HG03354 (cell line): ENCODE measurements around the gene TCF20.

Source experiments
- ATAC-seq: cut with Tn5 transposase; IDR thresholded peaks from one replicate; pipeline ENCODE4 v1.9.1; 2021; ENCODE audit warnings: mild to moderate bottlenecking; ENCODE audit not compliant: unreplicated experiment, poor library complexity, severe bottlenecking

Gene TCF20

GRCh38 chr22:42283278-42284201 lies 13.1 kb upstream of the TCF20 start:
- no peak for ATAC-seq

GRCh38 chr22:42282943-42283277 lies 12.5 kb upstream of the TCF20 start:
- no peak for ATAC-seq

- ATAC-seq = no peak
These were observed 11.9 kb upstream of the TCF20 start for GRCh38 chr22:42282252-42282942.

GRCh38 chr22:42281706-42282251 lies 11.3 kb upstream of the TCF20 start:
- ATAC-seq = no peak

GRCh38 chr22:42281284-42281683 lies 10.8 kb upstream of the TCF20 start:
- no peak for ATAC-seq

- no peak for ATAC-seq
These were observed 10.4 kb upstream of the TCF20 start for GRCh38 chr22:42280836-42281235.

GRCh38 chr22:42280140-42280539 lies 9.7 kb upstream of the TCF20 start:
- ATAC-seq = no peak

GRCh38 chr22:42279425-42280020 lies 9.1 kb upstream of the TCF20 start:
- ATAC-seq = no peak

GRCh38 chr22:42277988-42278776 lies 7.7 kb upstream of the TCF20 start:
- ATAC-seq = no peak

GRCh38 chr22:42277232-42277753 lies 6.8 kb upstream of the TCF20 start:
- no peak for ATAC-seq

GRCh38 chr22:42275970-42276369 lies 5.5 kb upstream of the TCF20 start:
- no peak for ATAC-seq

GRCh38 chr22:42275176-42275575 lies 4.7 kb upstream of the TCF20 start:
- no peak for ATAC-seq

GRCh38 chr22:42273855-42274451 lies 3.5 kb upstream of the TCF20 start:
- ATAC-seq = no peak

GRCh38 chr22:42272431-42272999 lies 2.1 kb upstream of the TCF20 start:
- no peak for ATAC-seq

- no peak for ATAC-seq
These were observed 1.5 kb upstream of the TCF20 start for GRCh38 chr22:42271906-42272305.

GRCh38 chr22:42271191-42271813 lies 849 bp upstream of the TCF20 start:
- no peak for ATAC-seq

- ATAC-seq = peak; percentile 49
These were observed 310 bp downstream of the TCF20 start for GRCh38 chr22:42270176-42270509.

- peak; percentile 43 for ATAC-seq
These were observed 849 bp downstream of the TCF20 start for GRCh38 chr22:42269432-42270175.
